Esophagus (tissue), 2 donors: Measurements from ENCODE around the gene PPM1H. TPM values are rescaled to one million over a fixed set of nuclear protein-coding genes. Genes with fewer than 3 reads are reported as not detected.
A peak's percentile ranks its signal among the peaks of the same experiment; 100 is the strongest.

Experiments used
- H3K27ac ChIP-seq, 2 donors: one replicate each; pipeline ENCODE4 v1.5.1; 2013; ENCODE audit warnings: low read depth in 2 of 2, mild to moderate bottlenecking in 2 of 2, inconsistent platforms in 1 of 2, low read length in 1 of 2, moderate library complexity in 1 of 2
- H3K27me3 ChIP-seq, 2 donors: one replicate each; pipeline ENCODE4 v1.6.1; 2013; ENCODE audit warnings: low read length in 2 of 2, control low read depth in 1 of 2, mild to moderate bottlenecking in 1 of 2; ENCODE audit not compliant: insufficient read depth in 2 of 2, control insufficient read depth in 1 of 2
- H3K36me3 ChIP-seq, 2 donors: one replicate each; pipeline ENCODE4 v1.6.1; 2013; ENCODE audit warnings: low read length in 1 of 2; ENCODE audit not compliant: control insufficient read depth in 2 of 2, insufficient read depth in 2 of 2
- H3K4me1 ChIP-seq, 2 donors: one replicate each; pipeline ENCODE4 v1.6.1; 2013; ENCODE audit warnings: low read length in 1 of 2; ENCODE audit not compliant: control insufficient read depth in 2 of 2, insufficient read depth in 2 of 2
- H3K4me3 ChIP-seq, 2 donors: one replicate each; pipeline ENCODE4 v1.5.1; 2013; ENCODE audit warnings: low read length in 2 of 2, mild to moderate bottlenecking in 2 of 2, low read depth in 1 of 2, moderate library complexity in 1 of 2
- H3K9me3 ChIP-seq, 2 donors: one replicate each; pipeline ENCODE4 v1.6.1; 2013; ENCODE audit warnings: mild to moderate bottlenecking in 2 of 2, low read depth in 1 of 2, low read length in 1 of 2, moderate library complexity in 1 of 2; ENCODE audit not compliant: control insufficient read depth in 2 of 2, insufficient read depth in 1 of 2
- WGBS, 2 donors: extraction: QIAGEN DNeasy Blood & Tissue Kit; methylation state at CpG; one replicate each; pipeline ENCODE4 v1.1.7; 2013; 5-methylcytosine and 5-hydroxymethylcytosine counted together
- polyA plus RNA-seq, 2 donors: library from polyadenylated mRNA; stranded (reverse); fragments of 200-250 nt; gene quantifications; one replicate each; pipeline ENCODE4 v1.2.3, GENCODE V29; 2013
- donor health status: healthy with polysubstance abuse.
- donor health status: Bipolar disorder and iron deficiency.

The PPM1H gene
- polyA plus RNA-seq, 2 donors = 0.04 to 0.09 TPM

DNA sequence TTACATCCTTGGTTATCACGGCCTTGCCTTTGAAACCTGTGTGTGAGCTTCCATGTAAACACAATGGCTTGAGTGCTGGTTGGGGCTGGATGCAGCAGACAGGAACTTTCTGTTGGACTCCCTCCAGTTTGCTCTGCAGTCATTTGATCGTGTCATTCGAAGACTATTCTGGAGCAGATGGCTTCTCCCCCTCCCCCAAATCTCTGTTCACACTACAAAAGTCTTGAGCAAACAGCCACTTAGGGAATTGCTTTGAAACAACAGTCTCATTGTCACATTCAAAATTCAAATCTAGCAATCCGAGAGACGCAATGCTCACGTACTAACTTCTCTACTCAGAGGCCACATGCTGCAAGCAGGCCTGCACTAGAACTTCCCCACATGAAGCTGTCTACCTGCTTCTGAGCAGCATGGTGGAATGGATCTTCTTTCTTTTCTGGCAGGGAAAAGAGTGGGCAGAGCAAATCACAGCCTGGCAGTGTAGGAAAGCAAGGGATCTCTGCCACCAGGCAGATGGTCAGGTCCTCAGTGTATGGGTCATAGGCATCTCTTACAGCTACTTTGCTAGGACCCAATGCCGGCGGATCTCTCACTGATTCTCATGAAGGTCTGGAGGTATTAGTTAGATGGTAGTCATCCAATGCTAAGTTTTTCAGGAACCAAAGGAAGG, 214.2 kb downstream of the PPM1H start:
- Histone ChIP-seq H3K27me3 (no peaks in the 10 kb centered on the region), H3K4me3 (no peak overlapping the region), H3K4me1 (peaks cover 0 to 3% of the 10 kb centered on the region in 2 donors), H3K9me3 (no peaks in the 10 kb centered on the region), H3K36me3 (no peaks in the 10 kb centered on the region), H3K27ac (no peak overlapping the region)
- WGBS, 2 donors = 79 to 82% methylated on average over 8 of the region's 8 CpGs

DNA sequence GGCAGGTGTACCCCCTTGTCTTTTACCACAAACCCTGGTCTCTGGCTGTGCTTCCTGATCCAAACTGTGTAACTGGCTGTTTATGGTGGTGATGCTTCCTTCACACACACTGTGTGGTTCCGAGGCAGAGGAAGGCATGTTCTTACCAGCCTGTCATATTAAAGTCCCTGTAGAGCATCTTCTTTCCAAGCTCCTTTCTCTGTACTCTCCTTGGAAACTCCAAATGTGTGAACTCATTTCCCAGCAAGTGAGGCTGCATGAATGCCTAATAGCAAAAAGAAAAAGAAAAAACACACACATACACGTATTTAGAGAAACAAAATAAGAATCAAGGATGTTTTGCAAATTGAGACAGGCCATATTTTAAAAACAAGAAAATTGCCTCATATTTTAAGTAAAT, 214.9 kb downstream of the PPM1H start:
- Histone ChIP-seq H3K36me3 (no peaks in the 10 kb centered on the region), H3K27me3 (no peaks in the 10 kb centered on the region), H3K27ac (no peak overlapping the region), H3K4me1 (peaks cover 0 to 3% of the 10 kb centered on the region in 2 donors), H3K9me3 (no peaks in the 10 kb centered on the region), H3K4me3 (no peak overlapping the region)
- 85 to 90% methylated on average over 2 of the region's 2 CpGs for WGBS, 2 donors

GRCh38 chr12:62718762-62719426, 216.1 kb downstream of the PPM1H start:
- H3K27ac ChIP-seq = no peak overlapping the region
- 95 to 100% methylated on average over 2 of the region's 2 CpGs for WGBS, 2 donors
- H3K9me3 ChIP-seq = no peaks in the 10 kb centered on the region
- no peaks in the 10 kb centered on the region for H3K36me3 ChIP-seq
- no peaks in the 10 kb centered on the region for H3K27me3 ChIP-seq
- H3K4me1 ChIP-seq = peaks cover 0 to 3% of the 10 kb centered on the region in 2 donors
- no peak overlapping the region for H3K4me3 ChIP-seq

- Histone ChIP-seq H3K27ac (no peak overlapping the region), H3K36me3 (no peaks in the 10 kb centered on the region), H3K4me3 (no peak overlapping the region), H3K27me3 (no peaks in the 10 kb centered on the region), H3K4me1 (peaks cover 0 to 3% of the 10 kb centered on the region in 2 donors), H3K9me3 (no peaks in the 10 kb centered on the region)
- 77 to 93% methylated on average over 1 of the region's 1 CpG for WGBS, 2 donors
Observed at GRCh38 chr12:62717643-62718042, 217.3 kb downstream of the PPM1H start.

DNA sequence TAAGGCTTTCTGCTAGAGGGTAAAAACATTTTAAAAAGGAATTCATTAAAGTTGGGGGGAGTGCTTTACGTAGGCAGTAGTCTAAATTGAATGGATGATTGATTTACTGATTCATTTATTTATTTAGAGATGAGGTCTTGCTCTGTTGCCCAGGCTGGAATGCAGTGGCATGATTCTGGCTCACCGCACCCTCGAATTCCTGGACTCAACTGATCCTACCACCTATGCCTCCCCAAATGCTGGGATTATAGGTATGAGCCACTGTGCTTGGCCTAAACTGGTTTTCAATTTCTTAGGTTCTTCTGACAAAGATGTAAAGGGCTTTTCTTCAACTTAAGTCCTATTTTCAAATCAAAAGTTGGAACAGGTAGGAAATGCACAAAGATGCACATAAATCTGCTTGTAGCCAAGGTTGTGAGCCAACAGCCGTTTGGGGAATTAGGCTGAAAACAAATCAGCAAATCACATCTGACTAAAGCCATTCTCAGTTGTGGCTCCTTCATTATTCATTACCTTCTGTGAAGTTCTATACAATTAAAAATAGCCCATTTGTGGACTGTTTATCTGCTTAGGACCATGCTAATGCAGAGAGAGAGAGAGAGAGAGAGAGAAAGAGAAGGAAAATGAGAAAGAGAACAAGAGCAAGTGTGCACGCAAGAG, 218.0 kb downstream of the PPM1H start:
- peaks cover 0 to 3% of the 10 kb centered on the region in 2 donors for H3K4me1 ChIP-seq
- H3K36me3 ChIP-seq = no peaks in the 10 kb centered on the region
- no peak overlapping the region for H3K27ac ChIP-seq
- no peaks in the 10 kb centered on the region for H3K27me3 ChIP-seq
- no peaks in the 10 kb centered on the region for H3K9me3 ChIP-seq
- H3K4me3 ChIP-seq = no peak overlapping the region
- WGBS, 2 donors = 54 to 66% methylated on average over 5 of the region's 5 CpGs

GRCh38 chr12:62716037-62716436, 218.9 kb downstream of the PPM1H start:
- no peak overlapping the region for H3K4me3 ChIP-seq
- H3K9me3 ChIP-seq = no peaks in the 10 kb centered on the region
- H3K4me1 ChIP-seq = peaks cover 0 to 5% of the 10 kb centered on the region in 2 donors
- no peaks in the 10 kb centered on the region for H3K36me3 ChIP-seq
- WGBS, 2 donors = 77 to 97% methylated on average over 3 of the region's 3 CpGs
- no peak overlapping the region for H3K27ac ChIP-seq
- no peaks in the 10 kb centered on the region for H3K27me3 ChIP-seq

- Histone ChIP-seq H3K36me3 (no peaks in the 10 kb centered on the region), H3K4me3 (no peak overlapping the region), H3K9me3 (no peaks in the 10 kb centered on the region), H3K27me3 (no peaks in the 10 kb centered on the region), H3K4me1 (peaks cover 0 to 5% of the 10 kb centered on the region in 2 donors), H3K27ac (peak overlapping the region in 1 of 2 donors; percentile 6)
- WGBS, 2 donors = 73 to 78% methylated on average over 14 of the region's 14 CpGs
Observed at GRCh38 chr12:62714774-62715721, 219.9 kb downstream of the PPM1H start.

- Histone ChIP-seq H3K27me3 (no peaks in the 10 kb centered on the region), H3K4me1 (peaks cover 0 to 5% of the 10 kb centered on the region in 2 donors), H3K27ac (no peak overlapping the region), H3K4me3 (no peak overlapping the region), H3K9me3 (no peaks in the 10 kb centered on the region), H3K36me3 (no peaks in the 10 kb centered on the region)
- 79% methylated on average over 8 of the region's 8 CpGs for WGBS, 2 donors
Observed at GRCh38 chr12:62714181-62714773, 220.7 kb downstream of the PPM1H start.

GRCh38 chr12:62713723-62714122, 221.2 kb downstream of the PPM1H start:
- Histone ChIP-seq H3K4me3 (no peak overlapping the region), H3K4me1 (peaks cover 0 to 5% of the 10 kb centered on the region in 2 donors), H3K27me3 (no peaks in the 10 kb centered on the region), H3K27ac (no peak overlapping the region), H3K36me3 (no peaks in the 10 kb centered on the region), H3K9me3 (no peaks in the 10 kb centered on the region)
- 94 to 96% methylated on average over 4 of the region's 4 CpGs for WGBS, 2 donors
